HPDE6-E6E7 (cell line): ENCODE results near the gene HSD17B7.
"Not testable (repeated sequence)": the region's sequence is repeated elsewhere in the genome, so short reads cannot be mapped to it uniquely, and the experiment has no call there.

Experiments used
- DNase-seq: peaks from one replicate; pipeline ENCODE4 v3.0.0; 2011; ENCODE audit warnings: missing footprints; ENCODE audit errors: extremely low spot score

HSD17B7 gene

DNA sequence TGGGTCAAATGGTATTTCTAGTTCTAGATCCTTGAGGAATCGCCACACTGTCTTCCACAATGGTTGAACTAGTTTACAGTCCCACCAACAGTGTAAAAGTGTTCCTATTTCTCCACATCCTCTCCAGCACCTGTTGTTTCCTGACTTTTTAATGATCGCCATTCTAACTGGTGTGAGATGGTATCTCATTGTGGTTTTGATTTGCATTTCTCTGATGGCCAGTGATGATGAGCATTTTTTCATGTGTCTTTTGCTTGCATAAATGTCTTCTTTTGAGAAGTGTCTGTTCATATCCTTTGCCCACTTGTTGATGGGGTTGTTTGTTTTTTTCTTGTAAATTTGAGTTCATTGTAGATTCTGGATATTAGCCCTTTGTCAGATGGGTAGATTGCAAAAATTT is 17.0 kb downstream of the HSD17B7 start:
- DNase-seq: not testable (repeated sequence)

DNA sequence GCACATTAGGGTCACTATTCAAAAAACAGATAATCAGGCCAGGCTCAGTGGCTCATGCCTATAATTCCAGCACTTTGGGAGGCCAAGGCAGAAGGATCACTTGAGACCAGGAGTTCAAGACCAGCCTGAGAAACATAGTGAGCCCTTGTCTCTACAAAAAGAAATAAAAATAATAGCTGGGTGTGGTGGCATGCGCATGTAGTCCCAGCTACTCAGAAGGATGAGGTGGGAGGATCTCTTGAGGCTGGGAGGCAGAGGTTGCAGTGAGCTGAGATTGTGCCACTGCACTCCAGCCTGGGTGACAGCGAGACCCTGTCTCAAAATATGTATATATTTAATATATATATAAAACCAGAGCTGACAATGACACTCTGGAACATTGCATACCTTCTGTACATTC is 21.9 kb downstream of the HSD17B7 start:
- DNase-seq: not testable (repeated sequence)

DNA sequence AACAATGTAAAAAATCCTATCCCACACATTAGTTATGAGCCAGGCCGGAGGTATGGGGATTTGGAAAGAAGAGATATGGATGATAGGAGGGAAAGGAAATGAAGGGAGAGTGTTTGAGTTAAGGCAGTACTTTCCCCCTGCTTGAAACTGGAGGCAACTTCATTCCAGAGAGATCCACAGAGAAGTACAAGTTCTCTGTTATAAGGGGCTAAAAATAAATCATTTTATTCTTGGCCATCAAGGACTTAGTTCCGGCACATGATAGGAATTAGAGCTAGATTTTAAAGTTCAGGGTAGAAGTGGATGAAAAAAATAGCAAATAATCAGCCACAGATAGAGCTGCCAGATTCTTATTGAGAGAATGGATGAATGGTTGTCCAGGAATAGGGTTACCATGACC is 27.6 kb downstream of the HSD17B7 start:
- not testable (repeated sequence) for DNase-seq

DNA sequence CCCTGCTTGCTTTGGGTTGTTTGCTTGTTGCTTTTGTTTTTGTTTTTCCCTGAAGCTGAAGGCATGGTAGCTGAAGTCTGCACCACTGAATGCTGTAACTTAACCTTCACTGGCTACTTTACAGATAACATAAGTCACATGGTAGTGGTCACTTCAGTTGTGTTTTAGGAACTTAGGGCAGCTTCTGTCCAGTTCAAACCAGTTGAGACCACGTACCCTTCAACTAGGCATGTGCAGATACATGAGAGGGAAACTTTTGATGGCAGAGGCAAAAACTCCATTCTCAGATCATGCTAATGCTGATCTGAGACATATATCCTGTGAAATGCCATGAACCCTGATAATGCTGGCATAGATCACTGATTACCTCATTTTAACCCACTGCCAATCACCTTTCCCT is 28.2 kb downstream of the HSD17B7 start:
- not testable (repeated sequence) for DNase-seq

DNA sequence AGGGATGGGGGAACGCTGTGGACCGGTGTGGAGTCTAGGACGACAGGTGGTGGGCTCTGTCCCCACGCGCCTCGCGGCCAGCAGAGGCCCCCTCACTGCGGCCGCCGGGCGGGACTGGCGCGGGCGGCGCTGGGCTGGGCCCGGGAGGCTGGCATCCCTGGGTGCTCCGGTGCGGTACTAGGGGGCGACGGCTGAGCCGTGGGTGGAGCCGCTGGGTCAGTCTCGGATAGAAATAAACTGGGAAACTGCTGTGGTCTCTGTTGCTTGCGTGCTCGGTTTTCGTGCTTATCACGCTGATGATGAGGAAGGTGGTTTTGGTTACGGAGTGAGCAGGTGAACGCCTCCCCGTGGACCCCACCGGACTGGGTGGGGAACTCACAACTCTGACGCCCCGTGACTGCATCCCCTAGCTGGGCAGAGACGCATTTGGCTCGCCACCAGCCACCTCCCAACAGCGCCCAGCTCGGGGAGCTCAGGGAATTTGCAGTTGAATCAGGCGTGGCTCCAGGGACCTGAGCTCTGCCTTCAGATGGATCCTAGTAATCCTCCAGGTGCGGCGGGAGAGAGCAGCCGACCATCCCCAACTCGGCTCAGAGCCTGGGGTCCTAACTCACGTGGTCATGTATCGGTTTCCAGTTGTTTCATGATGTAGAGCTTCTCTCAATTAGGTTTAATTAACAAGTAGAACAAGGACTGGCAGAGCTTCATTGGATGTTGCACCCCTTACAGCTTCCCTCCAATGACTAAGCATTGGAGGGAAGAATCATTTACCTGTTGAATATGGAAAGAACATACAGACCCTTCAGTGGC is 32.1 kb downstream of the HSD17B7 start:
- DNase-seq: no peak

DNA sequence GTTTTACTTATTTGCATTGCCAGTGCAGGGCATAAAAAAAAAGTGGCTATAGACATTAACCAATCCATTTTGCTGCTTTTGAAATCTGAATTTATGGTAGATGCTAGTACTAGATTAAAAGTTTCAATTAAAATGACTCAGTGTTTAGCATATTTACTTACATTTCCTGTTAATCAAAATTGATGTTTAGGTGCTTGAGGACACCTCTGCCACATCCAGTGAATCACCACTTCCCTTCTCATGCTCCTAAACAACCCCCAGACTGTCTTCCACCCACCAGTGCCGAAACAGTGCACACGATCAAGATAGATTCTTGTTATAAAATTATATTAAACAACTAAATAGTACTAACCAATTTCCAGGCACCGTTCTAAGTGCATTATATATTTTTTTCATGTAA is 32.7 kb downstream of the HSD17B7 start:
- DNase-seq: no peak

DNA sequence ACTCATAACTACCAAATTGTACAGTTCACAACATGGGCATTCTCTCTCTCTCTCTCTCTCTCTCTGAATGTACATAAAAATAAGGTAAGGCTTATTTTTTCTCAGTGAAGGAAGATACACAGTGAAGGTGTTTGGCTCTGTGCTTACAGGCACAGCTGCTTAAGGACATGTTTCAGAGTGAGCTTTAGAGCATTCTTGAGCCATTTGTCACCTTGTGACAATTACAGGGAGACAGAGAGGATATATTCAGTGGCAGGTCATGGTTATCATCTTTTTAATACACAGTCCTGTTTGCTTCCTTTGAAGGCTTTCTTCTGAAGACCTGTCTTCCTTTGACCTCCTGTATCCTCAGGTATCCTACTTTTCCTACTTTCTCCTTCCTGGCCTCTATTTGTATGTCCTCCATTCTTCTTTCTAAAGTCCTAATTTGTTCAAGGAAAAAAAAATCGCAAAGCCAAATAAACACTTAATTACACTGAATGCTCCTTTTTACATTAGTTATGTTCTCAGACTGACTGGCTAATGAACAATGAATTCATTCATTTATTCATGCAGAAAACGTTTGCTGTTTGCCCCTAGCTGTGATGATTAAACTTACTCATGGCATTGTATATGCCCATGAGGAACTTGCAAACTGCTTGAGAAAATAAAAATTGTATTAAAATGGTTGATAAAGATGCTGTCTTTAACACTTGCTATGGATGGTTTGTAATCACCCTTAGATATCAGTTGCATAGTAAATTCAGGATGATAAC is 33.4 kb downstream of the HSD17B7 start:
- DNase-seq: no peak

DNA sequence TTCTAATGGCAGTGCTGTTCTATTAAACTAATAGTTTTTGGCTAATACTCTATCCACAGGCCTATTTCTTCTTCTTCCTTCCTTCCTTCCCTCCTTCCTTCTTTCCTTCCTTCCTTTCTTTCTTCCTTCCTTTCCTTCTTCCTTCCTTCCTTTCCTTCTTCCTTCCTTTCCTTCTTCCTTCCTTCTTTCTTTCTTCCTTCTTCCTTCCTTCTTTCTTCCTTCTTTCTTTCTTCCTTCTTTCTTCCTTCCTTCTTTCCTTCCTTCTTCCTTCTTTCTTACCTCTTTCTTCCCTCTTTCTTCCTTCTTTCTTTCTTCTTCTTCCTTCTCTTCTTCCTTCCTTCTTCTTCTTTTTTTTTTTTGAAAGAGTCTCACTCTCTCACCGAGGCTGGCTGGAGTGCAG is 38.8 kb downstream of the HSD17B7 start:
- no peak for DNase-seq

DNA sequence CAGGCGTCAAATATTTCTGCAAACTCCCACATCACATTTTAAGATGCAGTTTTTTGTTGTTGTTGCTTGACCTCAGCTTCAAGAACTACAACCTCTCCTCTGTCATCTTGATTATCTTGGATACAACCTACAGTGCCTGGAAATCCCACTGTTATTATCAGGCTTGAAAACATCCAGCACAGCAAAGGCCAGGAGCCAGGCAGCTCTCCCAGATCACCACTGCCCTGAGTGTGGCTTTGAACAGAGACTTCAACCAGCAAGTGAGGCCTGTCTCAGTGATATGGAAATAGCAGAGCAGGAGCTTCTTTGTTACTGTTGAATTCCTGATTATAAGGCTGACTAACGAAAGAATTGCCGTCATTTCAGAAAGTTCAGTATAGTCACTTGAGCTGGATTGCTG is 42.0 kb downstream of the HSD17B7 start:
- DNase-seq: no peak

DNA sequence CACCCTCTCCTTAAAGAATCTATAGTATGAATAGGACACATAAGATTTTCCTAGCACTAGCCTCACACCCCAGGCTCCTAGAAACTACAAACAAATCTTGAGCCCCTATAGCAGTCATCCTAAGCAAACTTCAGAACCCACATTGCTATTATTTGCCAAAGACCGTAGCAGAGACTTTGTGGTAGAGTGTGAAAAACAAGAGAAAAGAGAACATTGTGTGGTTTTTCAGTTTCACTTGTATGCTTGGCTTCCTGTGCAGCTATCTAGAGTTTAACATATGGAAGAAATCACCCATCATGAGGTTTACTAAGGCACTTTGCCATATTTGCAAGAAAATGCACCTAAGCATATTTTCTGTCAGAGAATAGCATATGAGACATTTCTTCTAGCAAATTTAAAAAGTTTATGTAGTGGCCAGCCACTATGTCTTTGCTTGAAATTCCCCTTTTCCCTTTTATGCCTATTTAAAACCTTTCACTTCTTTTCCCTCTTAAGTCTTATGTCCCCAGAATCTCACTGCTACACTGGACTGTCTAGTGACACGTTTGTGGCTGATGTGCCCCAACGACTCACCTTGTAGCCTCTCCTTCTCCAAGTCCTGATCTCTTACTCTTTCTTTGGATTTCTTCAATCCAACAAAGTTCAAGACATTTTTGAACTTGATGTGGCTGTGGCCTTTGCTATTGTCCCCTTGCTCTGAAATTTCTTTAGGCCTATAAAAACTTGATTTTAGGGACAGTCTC is 44.8 kb downstream of the HSD17B7 start:
- no peak for DNase-seq

DNA sequence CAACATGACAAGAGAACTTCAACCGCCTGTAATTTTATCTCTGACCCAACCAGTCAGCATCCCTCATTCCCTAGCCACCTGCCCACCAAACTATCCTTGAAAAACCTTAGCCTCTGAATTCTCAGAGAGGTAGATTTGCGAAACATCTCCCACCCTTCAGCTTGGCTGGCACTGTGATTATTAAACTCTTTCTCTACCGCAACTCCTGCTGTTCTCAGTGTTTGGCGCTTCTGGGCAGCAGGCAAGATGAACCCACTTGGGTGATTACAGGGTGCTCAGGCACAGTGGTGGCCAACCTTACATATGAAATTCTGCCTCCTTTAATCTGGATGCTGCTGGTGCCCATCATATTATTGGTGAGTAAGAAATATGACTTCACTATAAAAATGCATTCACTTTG is 48.4 kb downstream of the HSD17B7 start:
- DNase-seq: no peak

DNA sequence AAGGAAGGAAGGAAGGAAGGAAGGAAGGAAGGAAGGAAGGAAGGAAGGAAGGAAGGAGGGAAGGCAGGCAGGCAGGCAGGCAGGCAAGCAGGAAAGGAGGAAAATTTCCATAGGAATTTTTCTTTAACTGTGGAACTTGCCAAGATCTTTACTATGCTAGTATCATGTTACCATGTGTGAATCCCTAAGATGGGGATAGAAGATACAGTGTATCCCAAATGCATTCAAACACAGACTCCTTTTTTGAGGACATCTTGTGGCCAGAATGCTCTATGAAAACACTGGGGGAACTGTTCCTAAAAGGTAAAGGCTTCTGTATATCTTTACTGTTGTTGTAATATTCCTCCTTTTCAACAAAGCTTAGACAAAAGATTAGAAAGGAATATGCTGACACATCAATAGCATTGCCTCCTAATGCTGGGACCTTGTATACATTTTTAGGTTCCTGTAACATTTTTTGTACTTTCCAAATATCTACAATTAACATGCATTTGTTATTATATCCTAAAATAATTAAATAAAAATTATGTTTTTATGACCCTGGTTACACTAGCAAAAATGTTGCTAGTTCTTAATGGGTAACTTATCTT is 49.8 kb downstream of the HSD17B7 start:
- DNase-seq: no peak

DNA sequence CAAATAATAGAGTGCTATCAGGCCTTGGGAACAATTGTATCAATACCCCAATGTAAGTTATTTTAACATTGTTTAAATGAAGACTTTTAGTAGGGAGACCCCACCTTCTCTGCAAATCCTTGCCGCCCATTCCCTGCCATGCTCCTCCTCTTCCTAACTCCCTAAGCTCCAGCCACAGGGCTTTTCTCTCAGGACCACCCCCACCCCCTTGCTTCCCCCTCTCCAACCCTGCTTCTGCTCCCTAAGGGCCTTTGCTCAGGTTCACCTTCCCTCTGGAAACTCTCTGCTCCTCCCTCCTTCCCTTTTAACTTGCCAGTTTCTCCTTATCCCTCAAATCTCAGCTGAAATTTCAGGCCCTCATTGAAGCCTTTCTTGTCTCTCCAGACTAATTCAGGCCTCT is 53.7 kb downstream of the HSD17B7 start:
- no peak for DNase-seq

DNA sequence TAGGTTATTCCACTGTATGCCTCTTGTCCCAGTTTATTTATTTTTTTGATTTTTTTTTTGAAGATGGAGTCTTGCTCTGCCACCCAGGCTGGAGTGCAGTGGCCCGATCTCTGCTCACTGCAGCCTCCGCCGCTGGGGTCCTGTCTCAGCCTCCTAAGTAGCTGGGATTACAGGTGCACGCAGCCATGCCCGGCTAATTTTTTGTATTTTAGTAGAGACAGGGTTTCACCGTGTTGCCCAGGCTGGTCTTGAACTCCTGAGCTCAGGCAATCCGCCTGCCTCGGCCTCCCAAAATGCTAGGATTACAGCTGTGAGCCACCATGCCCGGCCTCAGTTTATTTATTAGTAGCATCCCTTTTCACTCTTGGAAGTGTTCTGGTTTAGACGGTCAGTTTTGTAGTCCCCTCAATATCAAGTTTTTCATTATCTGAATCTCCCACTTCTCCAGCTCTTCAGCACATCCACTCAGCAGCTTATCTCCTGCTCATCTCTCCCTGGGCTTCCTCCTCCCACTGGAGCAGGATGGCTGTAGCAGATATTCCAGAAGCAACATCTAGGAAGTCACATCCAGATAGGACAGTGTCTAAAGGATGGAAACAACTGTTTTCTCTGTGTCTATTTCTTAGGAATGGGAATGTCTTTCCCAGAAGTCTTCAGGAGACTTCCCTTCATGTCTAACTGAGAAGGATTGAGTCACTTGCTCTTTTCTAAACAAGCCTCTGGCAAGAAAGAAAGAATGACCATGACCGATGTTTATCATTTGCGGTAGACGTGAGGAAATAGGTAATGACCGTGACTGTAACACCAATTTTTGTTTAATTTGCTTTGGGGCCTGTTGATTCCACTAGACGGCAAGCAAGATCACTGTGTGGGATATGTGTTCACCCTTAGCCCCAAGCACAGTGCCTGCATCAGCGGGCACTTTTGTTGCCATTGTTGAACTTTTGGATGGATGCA is 56.0 kb downstream of the HSD17B7 start:
- DNase-seq: no peak

DNA sequence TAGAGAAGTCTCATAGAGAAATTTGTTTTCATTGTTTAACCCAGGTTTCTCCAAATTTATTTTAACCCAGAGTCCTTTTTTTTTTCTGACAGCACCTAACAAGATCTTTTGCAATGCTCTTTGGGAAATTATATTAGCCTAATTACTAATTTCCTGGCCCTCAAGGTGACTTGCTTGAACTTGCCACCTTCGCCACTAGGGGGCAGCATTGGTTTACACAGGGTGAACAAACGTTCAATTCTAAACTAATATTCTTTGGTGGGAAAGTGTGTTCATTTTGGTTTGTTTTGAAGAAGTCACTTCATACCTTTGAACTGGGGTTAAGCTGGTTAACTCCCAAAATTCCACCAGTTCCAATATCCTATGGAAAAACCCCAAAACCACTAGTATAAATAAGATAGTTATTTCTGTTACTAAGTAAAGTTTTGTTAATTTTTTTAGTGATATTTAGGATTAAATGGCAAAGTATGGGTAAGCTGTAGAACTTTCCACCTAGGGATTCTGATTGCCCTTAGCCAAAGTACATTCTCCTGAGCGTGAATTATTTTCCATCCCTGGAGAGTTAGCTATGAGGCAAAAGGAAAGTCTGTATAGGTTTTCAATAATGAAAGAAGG is 57.4 kb downstream of the HSD17B7 start:
- peak; percentile 35 for DNase-seq

DNA sequence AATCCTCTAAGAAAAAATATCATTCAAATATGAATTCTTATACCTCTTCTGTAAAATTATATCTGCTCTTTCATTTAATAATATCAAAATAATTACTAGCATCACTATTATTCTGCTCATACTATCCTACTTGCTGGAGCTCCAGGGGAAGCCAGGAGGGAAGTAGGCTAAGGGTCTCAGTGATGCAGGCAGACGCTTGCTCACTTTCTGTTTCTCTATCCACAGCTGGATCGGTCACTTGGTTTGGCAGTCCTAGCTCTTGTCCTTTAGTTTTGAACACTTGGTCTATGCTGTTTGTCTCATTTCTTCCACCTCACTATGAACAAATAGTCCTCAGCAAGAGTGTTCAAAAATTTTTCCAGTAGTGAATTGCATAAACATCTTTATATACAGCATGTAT is 59.2 kb downstream of the HSD17B7 start:
- no peak for DNase-seq

DNA sequence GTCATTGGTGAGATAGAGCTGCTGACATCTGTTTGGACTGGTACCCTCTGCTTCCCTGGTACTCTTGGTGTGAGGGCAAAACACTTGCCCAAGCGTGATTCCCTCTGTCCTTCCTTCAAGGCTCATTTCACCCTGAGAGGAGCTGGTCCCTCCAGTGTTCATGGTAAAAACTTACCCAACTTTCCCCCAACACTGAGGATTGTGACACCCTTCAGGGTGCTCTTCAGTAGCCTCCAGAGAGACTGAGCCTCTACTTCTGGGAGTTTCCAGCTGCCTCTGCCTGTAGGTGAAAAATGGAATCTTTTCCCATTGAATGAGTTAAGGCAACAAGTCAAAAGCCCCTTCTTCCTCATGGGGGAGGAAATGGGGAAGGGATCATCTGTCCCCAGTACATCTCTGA is 60.8 kb downstream of the HSD17B7 start:
- no peak for DNase-seq

DNA sequence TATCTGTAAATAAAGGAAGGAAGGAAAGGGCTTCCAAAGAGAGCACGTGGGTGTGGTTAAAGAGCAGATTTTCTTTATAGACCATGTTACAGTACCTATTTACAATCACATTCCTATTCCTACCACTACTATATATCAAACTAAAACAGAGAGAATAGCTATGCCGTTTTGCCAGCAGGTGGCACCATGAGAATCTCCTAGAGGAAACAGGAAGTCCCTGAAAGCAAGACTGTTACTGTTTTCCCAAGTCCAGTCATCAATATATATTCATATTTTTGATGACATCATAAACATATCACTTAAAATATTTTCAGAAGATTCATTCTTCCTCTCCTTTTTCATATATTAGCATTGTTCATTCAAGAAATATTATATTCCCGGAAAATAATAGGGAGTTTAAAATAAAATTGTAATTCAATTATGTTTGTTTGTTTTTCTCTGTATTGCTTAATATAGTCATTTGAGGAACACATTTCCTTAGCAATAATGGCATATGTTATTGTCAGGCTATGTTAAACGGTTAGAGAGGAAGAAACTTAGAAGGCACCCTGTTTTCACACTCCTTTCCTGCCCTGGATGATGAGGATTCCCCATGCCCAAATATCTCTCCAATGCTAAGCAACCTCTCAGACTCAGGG is 63.9 kb downstream of the HSD17B7 start:
- peak; percentile 49 for DNase-seq

DNA sequence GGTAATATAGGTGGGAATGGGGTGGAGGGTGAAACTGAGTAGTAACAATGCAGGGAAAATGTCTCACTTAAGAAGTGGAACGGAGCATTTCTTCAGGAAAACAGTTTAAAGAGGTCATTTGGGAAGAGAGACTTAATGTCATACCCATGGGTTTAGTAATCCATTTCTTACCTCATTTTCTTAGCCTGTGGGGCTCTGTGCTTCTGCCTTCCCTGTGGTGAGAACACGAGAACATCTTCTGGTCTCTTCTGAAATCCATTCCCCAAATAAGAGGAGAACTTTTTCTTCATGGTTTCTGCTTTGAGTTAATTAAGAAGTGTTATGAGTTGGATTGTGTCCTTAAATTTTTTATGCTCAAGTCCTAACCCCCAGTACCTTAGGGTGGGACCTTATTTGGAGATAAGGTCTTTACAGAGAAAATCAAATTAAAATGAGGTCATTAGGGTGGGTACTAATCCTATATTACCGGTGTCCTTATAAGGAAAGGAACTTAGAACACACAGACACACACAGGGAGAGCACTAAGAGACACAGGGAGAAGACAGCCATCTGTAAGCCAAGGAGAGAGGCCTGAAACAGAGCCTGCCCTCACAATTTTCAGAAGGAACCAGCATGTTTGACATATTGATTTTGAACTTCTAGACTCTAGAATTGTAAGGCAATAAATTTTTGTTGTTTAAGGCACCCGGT is 65.1 kb downstream of the HSD17B7 start:
- DNase-seq: no peak
